ENCODE measurements around the gene ZNF593.
A peak's percentile ranks its signal among the peaks of the same experiment; 100 is the strongest.

- TF ChIP-seq CTCF (IDR thresholded peaks at IDR 0.05 in 2 of 3, conservative IDR thresholded peaks at IDR 0.05 in 1 of 3; ENCODE audit: insufficient read depth in 2 of 3, low read depth in 1 of 3, low read length in 3 of 3) (peak; percentile 68 to 82 (median 74)), PPARD (CRISPR knock-in tag; IDR thresholded peaks at IDR 0.05) (no peak), RAD21 (CRISPR knock-in tag; conservative IDR thresholded peaks at IDR 0.05 in 1 of 2, IDR thresholded peaks at IDR 0.05 in 1 of 2) (peak; percentile 57 to 82), ZBTB17 (CRISPR knock-in tag; IDR thresholded peaks at IDR 0.05) (no peak), NCOA6 (IDR thresholded peaks at IDR 0.05) (no peak), POLR2AphosphoS5 (IDR thresholded peaks at IDR 0.05; ENCODE audit: control insufficient read depth, insufficient read depth, low read depth, low read length) (no peak), RCOR1 (IDR thresholded peaks at IDR 0.05; ENCODE audit: borderline replicate concordance in 1 of 2, low read depth in 2 of 2, low read length in 2 of 2) (peak in 1 of 2 experiments; percentile 58; a peak in 1 of 4 replicates), SRSF9 (IDR thresholded peaks at IDR 0.05; ENCODE audit: borderline replicate concordance, low read depth, low read length) (no peak), EZH2 (IDR thresholded peaks at IDR 0.05; ENCODE audit: borderline replicate concordance, low read depth, low read length) (no peak), TEAD4 (IDR thresholded peaks at IDR 0.05; ENCODE audit: low read length) (peak; percentile 48; the same call in 1 of the 2 replicates), TEAD4 (CRISPR knock-in tag; IDR thresholded peaks at IDR 0.05; ENCODE audit: borderline replicate concordance) (no peak), SPI1 (IDR thresholded peaks at IDR 0.05; ENCODE audit: borderline replicate concordance, low read depth, low read length) (no peak)
These were observed 20.8 kb downstream of the ZNF593 start, which contains the start of gene CATSPER4 for GRCh38 chr1:26190373-26190987.
